H1 (cell line): Measurements from ENCODE around the gene IGF2R. TPM values are rescaled to one million over a fixed set of nuclear protein-coding genes. Genes with fewer than 3 reads are reported as not detected.

Experiments
- CTCF ChIA-PET: fragments of 300-600 bp; sonication (Branson Sonifier 250); formaldehyde crosslinking; loops from one replicate; lab custom pipeline; 2021; ENCODE audit not compliant: partially characterized antibody; lab: Charles Lee
- POLR2A ChIA-PET: fragments of 300-600 bp; sonication (Branson Sonifier 250); formaldehyde crosslinking; loops from one replicate; lab custom pipeline; 2021; ENCODE audit warnings: inconsistent platforms; ENCODE audit not compliant: partially characterized antibody; lab: Charles Lee
- DNase-seq, 2 experiments: peaks; one replicate each; pipeline versions ENCODE4 v3.0.0 to v3.0.0-alpha.2; 2010 to 2022; ENCODE audit warnings: low spot score in 2 of 2, low read depth in 1 of 2, mixed read lengths in 1 of 2
- FAIRE-seq: peaks from 2 replicates; lab custom pipeline; 2011; peaks lifted over from hg19 to GRCh38; lab: Jason Lieb, UNC
- H2AFZ ChIP-seq: 2 replicates; pipeline ENCODE4 v1.8.1; 2012; ENCODE audit warnings: low read length, inconsistent platforms
- H2AK5ac ChIP-seq: 2 replicates; pipeline ENCODE4 v1.6.1; 2013; ENCODE audit warnings: low read depth, low read length
- H2BK120ac ChIP-seq: replicated peaks from 2 replicates; pipeline ENCODE3; 2013; ENCODE audit warnings: low read depth, low read length, inconsistent platforms
- H2BK12ac ChIP-seq: 2 replicates; pipeline ENCODE4 v1.6.1; 2013; ENCODE audit warnings: low read depth, low read length
- H2BK15ac ChIP-seq: 2 replicates; pipeline ENCODE4 v1.6.1; 2013; ENCODE audit warnings: low read length
- H2BK20ac ChIP-seq: 2 replicates; pipeline ENCODE4 v1.6.1; 2013; ENCODE audit warnings: low read length
- H2BK5ac ChIP-seq: 2 replicates; pipeline ENCODE4 v1.6.1; 2013; ENCODE audit warnings: low read depth, low read length
- H3K14ac ChIP-seq: 2 replicates; pipeline ENCODE4 v1.6.1; 2013; ENCODE audit warnings: inconsistent platforms; ENCODE audit not compliant: insufficient read length
- H3K18ac ChIP-seq: 2 replicates; pipeline ENCODE4 v1.6.1; 2013; ENCODE audit warnings: low read length; ENCODE audit errors: extremely low read depth
- H3K23ac ChIP-seq: 2 replicates; pipeline ENCODE4 v1.6.1; 2013; ENCODE audit warnings: inconsistent platforms; ENCODE audit not compliant: insufficient read length
- H3K23me2 ChIP-seq: 2 replicates; pipeline ENCODE4 v1.6.1; 2013; ENCODE audit warnings: low read depth, low read length
- H3K27ac ChIP-seq: 2 replicates; pipeline ENCODE4 v1.6.1; 2011; ENCODE audit warnings: low read depth, low read length, inconsistent platforms
- H3K27me3 ChIP-seq, 4 experiments: replicated peaks in 1 of 4; 1 replicate in 1 of 4; 2 replicates in 3 of 4; pipeline versions ENCODE4 v1.6.1 to v1.8.1; 2011 to 2013; ENCODE audit warnings: low read length in 3 of 4, mild to moderate bottlenecking in 3 of 4, inconsistent platforms in 2 of 4, mixed read lengths in 2 of 4, moderate library complexity in 1 of 4; ENCODE audit not compliant: control insufficient read depth in 3 of 4, insufficient read depth in 3 of 4; ENCODE audit errors: extremely low read depth in 1 of 4
- H3K36me3 ChIP-seq, 4 experiments: 2 replicates each; pipeline versions ENCODE4 v1.6.1 to v1.8.1; 2011 to 2013; ENCODE audit warnings: mild to moderate bottlenecking in 4 of 4, low read length in 3 of 4, moderate library complexity in 2 of 4, control low read depth in 1 of 4, inconsistent platforms in 1 of 4; ENCODE audit not compliant: insufficient read depth in 4 of 4, control insufficient read depth in 2 of 4
- H3K4ac ChIP-seq: replicated peaks from 2 replicates; pipeline ENCODE3; 2013; ENCODE audit warnings: low read length, low read depth, mixed read lengths, inconsistent platforms; ENCODE audit not compliant: insufficient read length
- H3K4me1 ChIP-seq, 4 experiments: replicated peaks in 1 of 4; 1 replicate in 1 of 4; 2 replicates in 3 of 4; pipeline versions ENCODE4 v1.6.1 to v1.8.1; 2011 to 2013; ENCODE audit warnings: low read length in 3 of 4, inconsistent platforms in 2 of 4, mixed read lengths in 1 of 4; ENCODE audit not compliant: insufficient read depth in 4 of 4, control insufficient read depth in 3 of 4
- H3K4me2 ChIP-seq, 2 experiments: 2 replicates each; pipeline versions ENCODE4 v1.6.1 to v1.8.1; 2011 to 2013; ENCODE audit warnings: low read depth in 2 of 2, low read length in 2 of 2, control low read depth in 1 of 2, inconsistent platforms in 1 of 2, mild to moderate bottlenecking in 1 of 2; ENCODE audit not compliant: insufficient read depth in 1 of 2
- H3K4me3 ChIP-seq, 4 experiments: fragments of 200-600, 300-600 bp in 1 of 4; sonication (generic), shearing (Covaris generic), sonication (Bioruptor Twin) in 1 of 4; 2 replicates each; pipeline versions ENCODE4 v1.5.1 to v1.8.1; 2011 to 2016; ENCODE audit warnings: low read length in 4 of 4, low read depth in 3 of 4, control low read depth in 2 of 4, inconsistent platforms in 2 of 4, mild to moderate bottlenecking in 2 of 4, mixed read lengths in 1 of 4, moderate library complexity in 1 of 4; ENCODE audit not compliant: insufficient read depth in 2 of 4; ENCODE audit errors: extremely low read depth in 1 of 4
- H3K56ac ChIP-seq: replicated peaks from 2 replicates; pipeline ENCODE3; 2013; ENCODE audit warnings: low read depth, mild to moderate bottlenecking, mixed read lengths, low read length, inconsistent platforms; ENCODE audit not compliant: insufficient read length
- H3K79me1 ChIP-seq: 2 replicates; pipeline ENCODE4 v1.6.1; 2013; ENCODE audit warnings: low read depth, low read length, control low read depth
- H3K79me2 ChIP-seq, 2 experiments: 2 replicates each; pipeline versions ENCODE4 v1.6.1 to v1.8.1; 2012 to 2013; ENCODE audit warnings: low read length in 2 of 2, mild to moderate bottlenecking in 2 of 2, inconsistent platforms in 1 of 2; ENCODE audit not compliant: insufficient read depth in 2 of 2, control insufficient read depth in 1 of 2
- H3K9ac ChIP-seq, 4 experiments: replicated peaks in 1 of 4; 1 replicate in 1 of 4; 2 replicates in 3 of 4; pipeline versions ENCODE4 v1.6.1 to v1.8.1; 2011 to 2013; ENCODE audit warnings: low read depth in 3 of 4, low read length in 3 of 4, control low read depth in 2 of 4, mild to moderate bottlenecking in 2 of 4, moderate library complexity in 2 of 4, inconsistent platforms in 1 of 4; ENCODE audit errors: extremely low read depth in 1 of 4
- H3K9me3 ChIP-seq, 2 experiments: 2 replicates each; pipeline versions ENCODE4 v1.6.1 to v1.8.1; 2012 to 2013; ENCODE audit warnings: mild to moderate bottlenecking in 2 of 2, moderate library complexity in 2 of 2, control low read depth in 1 of 2, inconsistent platforms in 1 of 2, low read depth in 1 of 2, low read length in 1 of 2, mixed read lengths in 1 of 2; ENCODE audit not compliant: insufficient read depth in 2 of 2
- H4K20me1 ChIP-seq, 2 experiments: replicated peaks in 1 of 2; 2 replicates each; pipeline versions ENCODE3 to v1.8.1; 2011 to 2013; ENCODE audit warnings: inconsistent platforms in 2 of 2, low read length in 2 of 2, mild to moderate bottlenecking in 1 of 2; ENCODE audit not compliant: insufficient read depth in 2 of 2, control insufficient read depth in 1 of 2
- H4K5ac ChIP-seq: 2 replicates; pipeline ENCODE4 v1.6.1; 2013; ENCODE audit warnings: low read length, low read depth, mixed read lengths, inconsistent platforms; ENCODE audit not compliant: insufficient read length
- H4K8ac ChIP-seq: 2 replicates; pipeline ENCODE4 v1.8.0; 2013; ENCODE audit warnings: mild to moderate bottlenecking, moderate library complexity, low read length, inconsistent platforms; ENCODE audit not compliant: insufficient read depth; ENCODE audit errors: extremely low read depth
- H4K91ac ChIP-seq: replicated peaks from 2 replicates; pipeline ENCODE3; 2013; ENCODE audit warnings: low read length, mixed read lengths, inconsistent platforms; ENCODE audit not compliant: insufficient read length
- BACH1 ChIP-seq: IDR thresholded peaks from 2 replicates; pipeline ENCODE4 v1.6.1; 2012; ENCODE audit warnings: low read length, improper control_type of control experiment
- BRCA1 ChIP-seq: IDR thresholded peaks from 2 replicates; pipeline ENCODE4 v1.6.1; 2012; ENCODE audit warnings: low read depth, low read length, improper control_type of control experiment
- CHD1 ChIP-seq: IDR thresholded peaks from 2 replicates; pipeline ENCODE4 v1.6.1; 2012; ENCODE audit warnings: low read depth, low read length, improper control_type of control experiment
- CREB1 ChIP-seq: IDR thresholded peaks from 2 replicates; pipeline ENCODE4 v1.6.1; 2012; ENCODE audit warnings: inconsistent platforms
- HDAC6 ChIP-seq: IDR thresholded peaks from one replicate; pipeline ENCODE4 v1.7.1; 2012; ENCODE audit warnings: low read depth, mild to moderate bottlenecking, inconsistent platforms, low read length, moderate library complexity
- KDM4A ChIP-seq: IDR thresholded peaks from one replicate; pipeline ENCODE4 v1.7.1; 2012; ENCODE audit warnings: low read depth, mild to moderate bottlenecking, moderate library complexity, low read length, inconsistent platforms; ENCODE audit not compliant: severe bottlenecking
- NRF1 ChIP-seq: IDR thresholded peaks from 2 replicates; pipeline ENCODE4 v1.6.1; 2011; ENCODE audit warnings: mild to moderate bottlenecking, low read depth, low read length, improper control_type of control experiment
- POLR2AphosphoS5 ChIP-seq: IDR thresholded peaks from 2 replicates; pipeline ENCODE4 v1.6.1; 2011; ENCODE audit warnings: low read depth, low read length
- SIX5 ChIP-seq: IDR thresholded peaks from 2 replicates; pipeline ENCODE4 v1.6.1; 2011; ENCODE audit warnings: mild to moderate bottlenecking, low read depth, low read length
- TAF7 ChIP-seq: optimal IDR thresholded peaks from 2 replicates; pipeline ENCODE3; 2011; ENCODE audit warnings: low read depth, mild to moderate bottlenecking, inconsistent platforms, low read length, moderate library complexity, borderline replicate concordance
- TEAD4 ChIP-seq: IDR thresholded peaks from 2 replicates; pipeline ENCODE4 v1.6.1; 2012; ENCODE audit warnings: low read depth, low read length, inconsistent platforms, mixed read lengths
- WGBS, 2 experiments: shearing (Covaris generic) in 1 of 2; methylation state at CpG; one replicate each; pipeline versions ENCODE4 v1.1.6 to v1.1.7; 2013 to 2015; ENCODE audit warnings: low lambda C conversion rate in 2 of 2, mixed read lengths in 2 of 2, inconsistent platforms in 1 of 2, low coverage in 1 of 2, missing lambda C conversion rate in 1 of 2; ENCODE audit not compliant: insufficient replicate concordance in 2 of 2, insufficient coverage in 1 of 2, insufficient read length in 1 of 2; ENCODE audit errors: extremely low coverage in 1 of 2, missing lambda C conversion rate in 1 of 2; 5-methylcytosine and 5-hydroxymethylcytosine counted together
- polyA plus RNA-seq, 7 experiments: library from polyadenylated mRNA; depleted of rRNA in 3 of 7; stranded (reverse) in 5 of 7; unstranded in 2 of 7; fragments of >200 nt in 5 of 7; fragments of 200-250 nt in 2 of 7; gene quantifications; 1 replicate in 5 of 7; 2 replicates in 1 of 7; 4 replicates in 1 of 7; pipeline versions ENCODE4 v1.2.1 to v1.2.3, GENCODE V29; 2011 to 2013; ENCODE audit warnings: missing spikeins in 2 of 7, mixed read lengths in 2 of 7
- total RNA-seq: library from RNA; stranded (reverse); fragmentation: NEBNext Ultra II Directional; extraction: Animal tissue kit (Norgen Biotek cat#: 25700); gene quantifications from 2 replicates; pipeline ENCODE4 v1.2.1, GENCODE V29; 2021
- TF ChIP-seq, protein P1 (sequence below), 3 experiments: IDR thresholded peaks; 1 replicate in 2 of 3; 2 replicates in 1 of 3; pipeline versions ENCODE4 v1.5.1 to v1.6.1; 2011; ENCODE audit warnings: low read length in 3 of 3, mild to moderate bottlenecking in 3 of 3, inconsistent platforms in 2 of 3, low read depth in 1 of 3, moderate library complexity in 1 of 3; ENCODE audit not compliant: insufficient read depth in 1 of 3; ENCODE audit errors: control extremely low read depth in 1 of 3

Gene IGF2R
- total and polyA plus RNA-seq, 2 of the 8 experiments (the other 6 are each of a cell fraction or from before 2014, with no cell fraction given) = 20.6 to 74.1 TPM

DNA sequence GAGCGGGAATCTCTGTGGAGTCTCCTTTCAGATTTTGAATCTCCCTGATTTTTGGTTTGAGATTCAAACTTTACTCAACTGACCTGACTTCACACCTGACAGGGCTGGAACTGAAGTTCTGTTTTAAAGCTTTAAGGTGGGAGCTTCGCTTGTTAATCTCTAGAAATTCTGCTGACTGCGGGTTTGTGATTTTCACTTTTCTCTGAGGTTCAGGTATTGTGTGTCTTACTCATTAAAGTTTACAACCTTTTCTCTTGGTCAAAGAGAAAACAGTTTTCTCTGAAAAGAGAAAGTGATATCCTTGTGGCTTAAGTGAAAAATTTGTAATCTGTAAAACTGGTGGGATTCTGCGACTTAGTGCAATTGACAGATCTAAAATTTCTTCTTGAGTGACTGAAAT, 20.7 kb upstream of the IGF2R start:
- H2BK5ac ChIP-seq = no peak overlapping the region
- H3K14ac ChIP-seq = no peak overlapping the region
- no peak overlapping the region for H3K18ac ChIP-seq
- no peak overlapping the region for H3K4ac ChIP-seq
- no peak overlapping the region for H2BK20ac ChIP-seq
- no peak overlapping the region for H2BK120ac ChIP-seq
- TF ChIP-seq CHD1 (no peak), BRCA1 (no peak), BACH1 (no peak), SIX5 (no peak), NRF1 (no peak), TAF7 (no peak), POLR2AphosphoS5 (no peak), TEAD4 (no peak), HDAC6 (no peak), KDM4A (no peak), CREB1 (no peak)
- TF ChIP-seq, protein P1, sequence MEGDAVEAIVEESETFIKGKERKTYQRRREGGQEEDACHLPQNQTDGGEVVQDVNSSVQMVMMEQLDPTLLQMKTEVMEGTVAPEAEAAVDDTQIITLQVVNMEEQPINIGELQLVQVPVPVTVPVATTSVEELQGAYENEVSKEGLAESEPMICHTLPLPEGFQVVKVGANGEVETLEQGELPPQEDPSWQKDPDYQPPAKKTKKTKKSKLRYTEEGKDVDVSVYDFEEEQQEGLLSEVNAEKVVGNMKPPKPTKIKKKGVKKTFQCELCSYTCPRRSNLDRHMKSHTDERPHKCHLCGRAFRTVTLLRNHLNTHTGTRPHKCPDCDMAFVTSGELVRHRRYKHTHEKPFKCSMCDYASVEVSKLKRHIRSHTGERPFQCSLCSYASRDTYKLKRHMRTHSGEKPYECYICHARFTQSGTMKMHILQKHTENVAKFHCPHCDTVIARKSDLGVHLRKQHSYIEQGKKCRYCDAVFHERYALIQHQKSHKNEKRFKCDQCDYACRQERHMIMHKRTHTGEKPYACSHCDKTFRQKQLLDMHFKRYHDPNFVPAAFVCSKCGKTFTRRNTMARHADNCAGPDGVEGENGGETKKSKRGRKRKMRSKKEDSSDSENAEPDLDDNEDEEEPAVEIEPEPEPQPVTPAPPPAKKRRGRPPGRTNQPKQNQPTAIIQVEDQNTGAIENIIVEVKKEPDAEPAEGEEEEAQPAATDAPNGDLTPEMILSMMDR (IDR thresholded peaks at IDR 0.05; ENCODE audit: control extremely low read depth in 1 of 3, insufficient read depth in 1 of 3, low read depth in 1 of 3, low read length in 3 of 3) = no peak
- H3K4me1 ChIP-seq = no peaks in the 10 kb centered on the region; a peak in 3 of 7 replicates
- no peaks in the 10 kb centered on the region for H4K20me1 ChIP-seq
- FAIRE-seq (no peak), DNase-seq (no peak)
- no peak overlapping the region for H2AFZ ChIP-seq
- no peak overlapping the region for H3K9ac ChIP-seq
- 95% methylated on average over 4 of the region's 4 CpGs; no CpG with 5 or more reads in 1 of the 2 experiments for WGBS, 2 experiments
- H3K23me2 ChIP-seq = no peaks in the 10 kb centered on the region
- no peak overlapping the region for H3K23ac ChIP-seq
- H2BK15ac ChIP-seq = no peak overlapping the region
- ChIA-PET CTCF (interaction anchor here (2.0 kb wide), 1 partner anchor 85 kb away, joined by 5 read pairs; no protein-coding TSS in a partner anchor), POLR2A (no interaction called here)
- no peaks in the 10 kb centered on the region for H3K79me1 ChIP-seq
- H3K56ac ChIP-seq = no peak overlapping the region
- H3K27me3 ChIP-seq = no peaks in the 10 kb centered on the region
- no peak overlapping the region for H3K4me3 ChIP-seq
- H3K4me2 ChIP-seq = no peak overlapping the region
- no peak overlapping the region for H4K5ac ChIP-seq
- no peak overlapping the region for H2AK5ac ChIP-seq
- peaks cover 12 to 23% of the 10 kb centered on the region in 2 experiments; a peak in 3 of 4 replicates for H3K9me3 ChIP-seq
- H3K27ac ChIP-seq = no peak overlapping the region
- H3K79me2 ChIP-seq = no peaks in the 10 kb centered on the region
- no peak overlapping the region for H4K91ac ChIP-seq
- H2BK12ac ChIP-seq = no peak overlapping the region
- no peaks in the 10 kb centered on the region for H3K36me3 ChIP-seq
- no peak overlapping the region for H4K8ac ChIP-seq
